Stimulated activated CD4-positive, alpha-beta T cell treated with anti-CD3 and anti-CD28 coated beads, Interleukin-12 subunit alpha, Interleukin-12 subunit beta, amount 100 ng/mL, for 24 hours (primary cell): Measurements from ENCODE around the gene LRP3.
A peak's percentile ranks its signal among the peaks of the same experiment; 100 is the strongest.
"Not testable (repeated sequence)": the region's sequence is repeated elsewhere in the genome, so short reads cannot be mapped to it uniquely, and the experiment has no call there.

Experiments
- DNase-seq, 2 experiments: peaks; one replicate each; pipeline ENCODE4 v3.0.0-alpha.2; 2020; ENCODE audit warnings: low read depth in 2 of 2

Gene LRP3

DNA sequence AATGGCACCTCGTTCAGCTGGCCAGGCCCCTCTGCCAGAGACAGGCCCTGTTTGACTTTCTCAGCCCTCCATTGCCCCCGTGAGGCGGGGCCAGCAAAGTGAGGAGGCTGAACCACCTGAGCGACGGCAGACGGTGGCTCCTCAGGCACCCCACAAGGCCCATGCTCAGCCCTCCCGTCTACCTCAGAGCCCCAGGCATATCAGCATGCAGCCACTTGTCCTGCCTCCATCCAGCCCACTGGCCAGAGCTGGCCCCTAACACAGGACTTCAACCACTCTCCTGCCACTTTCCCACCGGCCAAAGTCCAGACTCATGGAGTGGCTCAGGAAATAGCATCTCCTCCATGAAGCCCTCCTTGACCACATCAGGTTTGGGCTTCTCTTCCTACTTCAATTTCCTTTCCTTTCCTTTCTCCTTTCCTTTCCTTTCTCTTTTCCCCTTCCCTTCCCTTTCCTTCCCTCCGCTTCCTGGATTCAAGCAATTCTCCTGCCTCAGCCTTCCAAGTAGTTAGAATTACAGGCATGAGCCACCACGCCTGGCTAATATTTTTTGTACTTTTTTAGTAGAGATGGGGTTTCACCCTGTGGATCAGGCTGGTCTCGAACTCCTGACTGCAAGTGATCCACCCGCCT, 22.2 kb downstream of the LRP3 start:
- no peak for DNase-seq

- DNase-seq = no peak
Measured at GRCh38 chr19:33217881-33218280, 23.8 kb downstream of the LRP3 start.

DNA sequence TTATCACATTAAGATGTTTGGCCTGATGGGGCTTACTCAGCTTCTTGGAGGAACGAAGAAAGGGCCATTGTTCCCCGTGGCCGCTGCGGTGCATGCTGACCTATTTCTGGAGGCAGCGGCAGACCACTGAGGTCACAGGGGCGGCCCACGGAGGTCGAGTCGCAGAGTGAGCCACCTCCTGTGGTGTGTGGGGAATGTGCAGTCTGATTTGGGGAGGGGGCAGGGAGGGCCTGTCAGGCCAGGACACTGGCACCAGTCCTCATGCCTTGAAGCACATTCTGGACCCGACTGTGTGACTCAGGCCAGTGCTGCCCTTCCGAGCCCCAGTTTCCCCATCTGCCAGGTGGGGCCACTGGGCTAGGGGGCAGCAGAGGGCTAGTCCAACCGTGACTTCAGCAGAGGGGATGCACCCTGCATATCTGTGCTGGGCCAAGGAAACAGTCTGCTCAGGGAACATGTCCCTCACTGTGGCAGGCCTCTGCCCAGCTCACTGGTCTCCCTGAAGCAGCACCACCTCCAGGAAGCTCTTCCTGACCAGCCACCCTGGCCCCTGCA, 25.2 kb downstream of the LRP3 start:
- DNase-seq = no peak

GRCh38 chr19:33220115-33220514, 26.0 kb downstream of the LRP3 start:
- no peak for DNase-seq

DNA sequence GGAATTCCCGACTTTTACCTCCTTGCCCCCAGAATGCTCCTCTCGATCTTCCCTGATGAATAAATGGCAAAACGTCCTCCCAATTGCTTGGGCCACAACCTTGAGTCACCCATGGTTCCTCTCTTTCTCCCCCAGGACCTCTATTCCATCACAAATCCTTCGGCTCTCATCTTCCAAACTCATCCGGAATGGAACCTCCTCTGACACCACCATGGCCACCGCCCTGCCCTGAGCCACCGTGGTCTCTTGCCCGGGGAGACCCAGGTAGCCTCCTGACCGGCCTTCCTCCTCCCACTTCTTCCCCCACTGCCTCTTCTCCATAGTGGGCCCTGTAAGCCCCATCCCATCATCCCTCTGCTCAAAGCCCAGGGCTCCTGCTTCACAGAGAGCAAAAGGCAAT, 26.6 kb downstream of the LRP3 start:
- DNase-seq = no peak

DNA sequence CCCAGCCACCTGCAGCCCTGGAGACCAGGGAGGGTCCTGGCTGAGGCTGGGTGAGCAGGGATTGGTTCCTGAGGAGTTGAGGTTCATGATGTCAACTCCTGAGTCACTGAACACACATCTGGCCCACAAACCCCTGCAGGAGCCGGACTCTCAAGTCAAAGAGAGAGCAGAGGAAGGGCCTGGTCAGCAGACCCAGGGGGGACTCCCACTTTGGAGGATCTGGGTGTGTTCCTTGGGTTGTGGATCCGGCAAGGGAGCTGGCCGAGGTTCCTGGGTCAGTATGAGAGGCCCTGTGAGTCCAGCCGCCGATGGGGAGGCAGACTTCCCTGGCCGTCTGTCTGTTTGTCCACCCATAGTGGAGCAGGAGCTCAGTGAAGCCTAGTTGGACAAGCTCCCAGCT, 27.5 kb downstream of the LRP3 start:
- no peak for DNase-seq

DNA sequence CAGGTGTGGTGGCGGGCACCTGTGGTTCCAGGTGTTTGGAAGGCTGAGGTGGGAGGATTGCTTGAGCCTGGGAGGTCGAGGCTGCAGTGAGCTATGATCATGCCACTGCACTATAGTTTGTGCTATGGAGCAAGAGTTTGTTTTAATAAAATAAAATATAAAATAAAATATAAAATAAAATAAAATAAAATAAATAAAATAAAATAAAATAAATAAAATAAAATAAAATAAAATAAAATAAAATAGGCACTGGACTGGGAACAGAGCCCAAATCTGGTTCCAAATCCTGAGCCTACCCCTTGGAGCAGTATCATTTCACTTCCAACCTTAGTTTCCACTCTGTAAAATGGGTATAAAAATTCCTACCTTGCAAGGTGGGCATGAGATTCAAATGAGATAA, 28.1 kb downstream of the LRP3 start:
- not testable (repeated sequence) for DNase-seq

GRCh38 chr19:33224694-33225457, 30.7 kb downstream of the LRP3 start:
- no peak for DNase-seq

GRCh38 chr19:33225458-33225926, 31.4 kb downstream of the LRP3 start, which contains the start of gene SLC7A10:
TSS of gene SLC7A10 (minus strand) at chr19:33225850. CDS start at chr19:33225703, 147 bp downstream.
- no peak for DNase-seq

- no peak for DNase-seq
Measured at GRCh38 chr19:33226550-33227241, 32.6 kb downstream of the LRP3 start.

- no peak for DNase-seq
Measured at GRCh38 chr19:33227242-33227650, 33.1 kb downstream of the LRP3 start.

- DNase-seq = no peak
Measured at GRCh38 chr19:33227870-33228599, 33.9 kb downstream of the LRP3 start.

DNA sequence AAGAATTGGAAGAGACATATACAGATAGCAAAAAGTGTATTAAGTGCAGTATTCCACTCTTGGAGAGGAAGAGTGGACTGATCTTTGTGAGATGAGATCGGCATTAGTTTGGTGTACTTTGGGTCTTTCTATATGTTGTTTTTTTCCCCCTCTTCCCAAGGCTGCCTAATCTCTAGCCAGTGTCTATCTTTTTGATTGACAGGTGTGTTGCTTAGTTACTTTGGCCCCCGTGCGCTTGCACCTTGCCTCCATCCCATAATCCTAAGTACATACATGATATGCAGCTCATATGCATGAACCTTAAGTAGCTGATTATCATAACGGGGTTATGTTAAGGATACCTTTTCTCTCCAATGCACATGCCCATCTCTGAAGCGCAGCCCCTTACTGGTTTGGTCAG, 35.8 kb downstream of the LRP3 start:
- no peak for DNase-seq

DNA sequence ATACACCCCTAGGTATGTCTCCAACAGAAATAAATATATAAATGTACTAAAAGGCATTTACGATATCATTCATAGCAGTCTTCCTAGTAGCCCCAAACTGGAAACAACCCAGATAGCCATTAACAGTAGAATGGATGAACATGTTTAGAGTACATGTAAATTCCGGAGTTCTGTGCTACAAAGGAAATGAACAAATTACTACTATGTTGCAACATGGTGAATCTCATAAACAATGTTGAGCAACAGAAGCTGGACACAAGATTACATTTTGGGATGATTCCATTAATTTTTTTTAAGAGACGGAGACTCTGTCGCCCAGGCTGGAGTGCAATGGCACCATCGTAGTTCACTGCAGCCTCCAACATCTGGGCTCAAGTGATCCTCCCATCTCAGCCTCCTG, 37.4 kb downstream of the LRP3 start:
- no peak for DNase-seq

DNA sequence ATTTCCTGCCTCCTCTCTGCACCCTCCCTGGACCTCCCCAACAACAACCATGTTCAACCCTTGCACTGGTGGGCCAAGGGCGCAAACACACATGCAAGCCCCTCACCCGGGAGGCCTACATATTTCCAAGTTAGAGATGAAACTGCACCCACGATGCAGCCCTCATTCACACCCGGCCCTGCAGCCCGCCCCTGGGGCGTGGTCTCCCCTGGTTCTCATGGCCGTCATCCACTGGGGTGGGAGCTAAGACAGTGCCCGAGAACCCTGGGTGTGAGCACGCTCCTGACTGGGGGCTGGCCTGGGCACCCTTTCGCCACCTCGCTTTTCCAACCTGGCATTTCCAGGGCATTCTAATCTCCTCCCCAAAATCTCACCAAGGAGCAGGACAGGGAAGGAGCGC, 38.5 kb downstream of the LRP3 start:
- DNase-seq = no peak

- DNase-seq = no peak
Measured at GRCh38 chr19:33233056-33233873, 39.1 kb downstream of the LRP3 start.

DNA sequence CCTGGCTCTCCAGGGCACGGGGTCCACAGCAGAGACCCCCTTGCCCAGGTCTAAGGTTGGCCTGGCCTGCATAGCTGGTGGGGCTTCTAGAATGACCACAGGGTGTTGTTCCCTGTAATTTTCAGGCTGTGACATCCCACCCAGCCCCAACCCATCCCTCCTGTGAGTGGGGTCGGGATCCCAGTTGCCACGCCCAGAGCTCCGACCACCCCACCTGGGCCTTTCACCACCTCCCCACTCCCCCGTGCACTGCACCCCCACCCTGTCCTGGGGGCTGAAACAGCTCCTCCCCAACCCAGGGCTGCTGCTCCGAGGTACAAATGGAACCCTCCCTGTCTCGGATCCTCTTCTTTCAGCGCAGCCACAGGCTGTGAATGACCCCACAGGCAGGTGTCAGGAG, 40.0 kb downstream of the LRP3 start:
- no peak for DNase-seq

DNA sequence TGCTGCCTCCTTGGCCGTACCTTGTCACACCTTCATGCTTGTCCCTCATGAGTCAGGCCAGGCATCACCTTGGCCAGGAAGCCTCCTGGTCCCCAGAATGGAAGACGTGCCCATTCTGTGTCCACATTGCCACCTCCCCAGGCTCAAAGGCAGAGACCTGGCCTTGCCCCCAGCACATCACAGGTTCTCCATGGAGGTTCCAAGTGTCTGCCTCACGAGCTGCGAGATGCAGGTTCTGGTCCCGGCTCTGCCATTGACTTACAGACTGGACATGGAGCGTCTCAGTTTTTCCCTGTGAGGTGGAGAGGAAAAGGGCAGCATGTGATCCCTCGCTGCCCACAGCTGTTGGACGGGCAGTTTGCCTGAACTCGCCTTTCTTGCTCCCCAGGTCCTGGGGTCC, 40.6 kb downstream of the LRP3 start:
- DNase-seq = no peak

GRCh38 chr19:33235269-33235995, 41.3 kb downstream of the LRP3 start:
- peak; percentile 59 to 87 for DNase-seq

DNA sequence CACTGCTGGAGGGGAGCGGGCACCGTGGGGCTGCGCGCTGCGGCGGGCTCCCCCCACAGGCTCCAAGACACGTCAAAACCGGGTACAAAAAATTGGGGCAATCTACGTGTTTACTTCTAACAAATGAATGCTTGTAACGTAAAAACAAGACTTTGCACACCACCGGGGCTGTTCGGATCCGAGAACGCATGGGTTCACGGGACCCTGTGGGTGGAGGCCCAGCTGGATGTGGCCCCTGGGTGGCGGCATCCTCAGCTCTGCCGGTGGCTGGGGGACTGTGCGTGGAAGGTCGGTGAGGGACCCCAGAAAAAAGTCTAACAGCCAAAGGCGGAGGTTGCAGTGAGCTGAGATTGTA, 41.8 kb downstream of the LRP3 start:
- DNase-seq = no peak
